WTC11 (cell line): ENCODE results near the gene PXDC1. TPM values are rescaled to one million over a fixed set of nuclear protein-coding genes. Genes with fewer than 3 reads are reported as not detected.

ENCODE experiments used
- ATAC-seq: fragments of 200-7000 bp; cut with Tn5 transposase; 2 replicates; pipeline ENCODE4 v1.10.0; 2021; ENCODE audit warnings: mild to moderate bottlenecking, moderate library complexity
- CTCF ChIA-PET: fragments of 300-600 bp; sonication (Branson Sonifier 250); formaldehyde crosslinking; loops from one replicate; lab custom pipeline; 2021; ENCODE audit warnings: antibody characterized with exemption; lab: Charles Lee
- POLR2A ChIA-PET: fragments of 350-600 bp; sonication (Branson Sonifier 250); formaldehyde crosslinking; loops from one replicate; lab custom pipeline; 2021; ENCODE audit warnings: antibody characterized with exemption; lab: Charles Lee
- DNase-seq: peaks from one replicate; pipeline ENCODE4 v3.0.0; 2021; ENCODE audit warnings: low spot score
- H3K27ac Mint-ChIP-seq: 2 replicates; pipeline ENCODE4 v1.8.0; 2021; ENCODE audit warnings: mixed read lengths
- H3K27me3 Mint-ChIP-seq: 2 replicates; pipeline ENCODE4 v1.8.0; 2021; ENCODE audit warnings: low read depth, mild to moderate bottlenecking, moderate library complexity, mixed read lengths
- H3K36me3 Mint-ChIP-seq: 2 replicates; pipeline ENCODE4 v1.8.0; 2021; ENCODE audit warnings: mixed read lengths
- H3K4me1 Mint-ChIP-seq: 2 replicates; pipeline ENCODE4 v1.8.0; 2022; ENCODE audit warnings: mixed read lengths
- H3K4me3 Mint-ChIP-seq: 2 replicates; pipeline ENCODE4 v1.8.0; 2021; ENCODE audit warnings: mild to moderate bottlenecking, moderate library complexity, mixed read lengths
- H3K9me3 Mint-ChIP-seq: 2 replicates; pipeline ENCODE4 v1.8.0; 2021; ENCODE audit warnings: mixed read lengths
- ARID4B ChIP-seq: sonication (generic); formaldehyde crosslinking; IDR thresholded peaks from 2 replicates; pipeline ENCODE4 v1.8.0; 2023; ENCODE audit warnings: missing genetic modification reagents, mild to moderate bottlenecking, borderline replicate concordance
- E2F5 ChIP-seq: sonication (generic); formaldehyde crosslinking; IDR thresholded peaks from 2 replicates; pipeline ENCODE4 v1.8.1; 2022; ENCODE audit warnings: mild to moderate bottlenecking, moderate library complexity, missing genetic modification reagents
- ELF4 ChIP-seq: sonication (generic); formaldehyde crosslinking; IDR thresholded peaks from 2 replicates; pipeline ENCODE4 v1.8.1; 2022; ENCODE audit warnings: low read depth, mild to moderate bottlenecking, moderate library complexity, missing genetic modification reagents
- ESRRA ChIP-seq: sonication (generic); formaldehyde crosslinking; IDR thresholded peaks from 2 replicates; pipeline ENCODE4 v1.8.1; 2022; ENCODE audit warnings: mild to moderate bottlenecking, missing genetic modification reagents, borderline replicate concordance
- GRHL2 ChIP-seq: fragments of 250-450 bp; sonication (Bioruptor Pico); IDR thresholded peaks from 2 replicates; pipeline ENCODE4 v1.8.0; 2022; ENCODE audit warnings: mild to moderate bottlenecking, moderate library complexity; ENCODE audit not compliant: insufficient replicate concordance, severe bottlenecking
- MLX ChIP-seq: sonication (generic); formaldehyde crosslinking; IDR thresholded peaks from 2 replicates; pipeline ENCODE4 v1.8.1; 2023; ENCODE audit warnings: mild to moderate bottlenecking, missing genetic modification reagents, moderate library complexity
- MXD4 ChIP-seq: fragments of 250-450 bp; sonication (Bioruptor Pico); IDR thresholded peaks from 2 replicates; pipeline ENCODE4 v1.8.0; 2021; ENCODE audit warnings: mild to moderate bottlenecking, moderate library complexity, borderline replicate concordance
- NFE2L1 ChIP-seq: sonication (generic); formaldehyde crosslinking; IDR thresholded peaks from 2 replicates; pipeline ENCODE4 v1.8.1; 2023; ENCODE audit warnings: missing genetic modification reagents
- SMAD3 ChIP-seq: sonication (generic); formaldehyde crosslinking; IDR thresholded peaks from 2 replicates; pipeline ENCODE4 v1.8.0; 2022; ENCODE audit warnings: missing genetic modification reagents, mild to moderate bottlenecking, borderline replicate concordance
- SMAD4 ChIP-seq: sonication (generic); formaldehyde crosslinking; IDR thresholded peaks from 2 replicates; pipeline ENCODE4 v1.8.0; 2022; ENCODE audit warnings: mild to moderate bottlenecking, missing genetic modification reagents
- TEAD4 ChIP-seq: sonication (generic); formaldehyde crosslinking; IDR thresholded peaks from 2 replicates; pipeline ENCODE4 v1.8.0; 2022; ENCODE audit warnings: mild to moderate bottlenecking, missing genetic modification reagents
- USF1 ChIP-seq: sonication (generic); formaldehyde crosslinking; IDR thresholded peaks from 2 replicates; pipeline ENCODE4 v1.8.0; 2022; ENCODE audit warnings: mild to moderate bottlenecking, missing genetic modification reagents
- ZNF219 ChIP-seq: sonication (generic); formaldehyde crosslinking; IDR thresholded peaks from 2 replicates; pipeline ENCODE4 v1.8.0; 2023; ENCODE audit warnings: missing genetic modification reagents, mild to moderate bottlenecking, borderline replicate concordance
- ZNF232 ChIP-seq: sonication (generic); formaldehyde crosslinking; IDR thresholded peaks from 2 replicates; pipeline ENCODE4 v1.8.0; 2022; ENCODE audit warnings: mild to moderate bottlenecking, missing genetic modification reagents
- ZNF416 ChIP-seq: fragments of 250-450 bp; sonication (Bioruptor Pico); IDR thresholded peaks from 2 replicates; pipeline ENCODE4 v1.9.0; 2021; ENCODE audit warnings: mild to moderate bottlenecking, inconsistent platforms
- total RNA-seq: library from RNA; stranded (reverse); gene quantifications from 3 replicates; pipeline ENCODE4 v1.2.3, GENCODE V29; 2021
- TF ChIP-seq, protein P1 (sequence below): sonication (generic); formaldehyde crosslinking; IDR thresholded peaks from 2 replicates; pipeline ENCODE4 v1.8.0; 2023; ENCODE audit warnings: mild to moderate bottlenecking, missing genetic modification reagents
- TF ChIP-seq, protein P2 (sequence below): sonication (generic); formaldehyde crosslinking; IDR thresholded peaks from 2 replicates; pipeline ENCODE4 v1.8.1; 2022; ENCODE audit warnings: mild to moderate bottlenecking, missing genetic modification reagents, moderate library complexity, borderline replicate concordance
- TF ChIP-seq, protein P3 (sequence below): sonication (generic); formaldehyde crosslinking; IDR thresholded peaks from 2 replicates; pipeline ENCODE4 v1.8.1; 2022; ENCODE audit warnings: low read depth, mild to moderate bottlenecking, moderate library complexity, missing genetic modification reagents, borderline replicate concordance
- TF ChIP-seq, protein P4 (sequence below): fragments of 250-450 bp; sonication (Bioruptor Pico); IDR thresholded peaks from 2 replicates; pipeline ENCODE4 v1.9.0; 2021; ENCODE audit warnings: moderate library complexity, mild to moderate bottlenecking, inconsistent platforms, borderline replicate concordance

PXDC1 gene
- total RNA-seq, 1 experiment from 2014 or later: 3.3 TPM

- H3K27me3 Mint-ChIP-seq: no peaks in the 10 kb centered on the region
- H3K4me1 Mint-ChIP-seq: no peaks in the 10 kb centered on the region
- no peaks in the 10 kb centered on the region for H3K9me3 Mint-ChIP-seq
- CTCF ChIA-PET: no interaction called here
- H3K36me3 Mint-ChIP-seq: no peaks in the 10 kb centered on the region
- no peak for DNase-seq
- POLR2A ChIA-PET: no interaction called here
- H3K4me3 Mint-ChIP-seq: no peak overlapping the region
- no peak overlapping the region for H3K27ac Mint-ChIP-seq
- ATAC-seq: no peak
- TF ChIP-seq ESRRA: no peak
- no peak for TF ChIP-seq USF1 (CRISPR knock-in tag)
- no peak for TF ChIP-seq E2F5
- no peak for TF ChIP-seq NFE2L1
- TF ChIP-seq, protein P1, sequence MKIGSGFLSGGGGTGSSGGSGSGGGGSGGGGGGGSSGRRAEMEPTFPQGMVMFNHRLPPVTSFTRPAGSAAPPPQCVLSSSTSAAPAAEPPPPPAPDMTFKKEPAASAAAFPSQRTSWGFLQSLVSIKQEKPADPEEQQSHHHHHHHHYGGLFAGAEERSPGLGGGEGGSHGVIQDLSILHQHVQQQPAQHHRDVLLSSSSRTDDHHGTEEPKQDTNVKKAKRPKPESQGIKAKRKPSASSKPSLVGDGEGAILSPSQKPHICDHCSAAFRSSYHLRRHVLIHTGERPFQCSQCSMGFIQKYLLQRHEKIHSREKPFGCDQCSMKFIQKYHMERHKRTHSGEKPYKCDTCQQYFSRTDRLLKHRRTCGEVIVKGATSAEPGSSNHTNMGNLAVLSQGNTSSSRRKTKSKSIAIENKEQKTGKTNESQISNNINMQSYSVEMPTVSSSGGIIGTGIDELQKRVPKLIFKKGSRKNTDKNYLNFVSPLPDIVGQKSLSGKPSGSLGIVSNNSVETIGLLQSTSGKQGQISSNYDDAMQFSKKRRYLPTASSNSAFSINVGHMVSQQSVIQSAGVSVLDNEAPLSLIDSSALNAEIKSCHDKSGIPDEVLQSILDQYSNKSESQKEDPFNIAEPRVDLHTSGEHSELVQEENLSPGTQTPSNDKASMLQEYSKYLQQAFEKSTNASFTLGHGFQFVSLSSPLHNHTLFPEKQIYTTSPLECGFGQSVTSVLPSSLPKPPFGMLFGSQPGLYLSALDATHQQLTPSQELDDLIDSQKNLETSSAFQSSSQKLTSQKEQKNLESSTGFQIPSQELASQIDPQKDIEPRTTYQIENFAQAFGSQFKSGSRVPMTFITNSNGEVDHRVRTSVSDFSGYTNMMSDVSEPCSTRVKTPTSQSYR (CRISPR knock-in tag): no peak
- TF ChIP-seq, all 79 proteins: peak for 0
Measured at GRCh38 chr6:3784423-3784822, 32.9 kb upstream of the PXDC1 start.

- no peaks in the 10 kb centered on the region for H3K27me3 Mint-ChIP-seq
- no peak for ATAC-seq
- POLR2A ChIA-PET: no interaction called here
- TF ChIP-seq ARID4B (CRISPR knock-in tag) (no peak), MXD4 (CRISPR knock-in tag) (no peak), SMAD4 (CRISPR knock-in tag) (no peak), SMAD3 (no peak), GRHL2 (no peak), ZNF416 (CRISPR knock-in tag) (no peak), ELF4 (CRISPR knock-in tag) (no peak), ZNF219 (CRISPR knock-in tag) (no peak), USF1 (CRISPR knock-in tag) (no peak), ZNF232 (CRISPR knock-in tag) (no peak), MLX (no peak), TEAD4 (CRISPR knock-in tag) (no peak), ESRRA (no peak)
- TF ChIP-seq, protein P2, sequence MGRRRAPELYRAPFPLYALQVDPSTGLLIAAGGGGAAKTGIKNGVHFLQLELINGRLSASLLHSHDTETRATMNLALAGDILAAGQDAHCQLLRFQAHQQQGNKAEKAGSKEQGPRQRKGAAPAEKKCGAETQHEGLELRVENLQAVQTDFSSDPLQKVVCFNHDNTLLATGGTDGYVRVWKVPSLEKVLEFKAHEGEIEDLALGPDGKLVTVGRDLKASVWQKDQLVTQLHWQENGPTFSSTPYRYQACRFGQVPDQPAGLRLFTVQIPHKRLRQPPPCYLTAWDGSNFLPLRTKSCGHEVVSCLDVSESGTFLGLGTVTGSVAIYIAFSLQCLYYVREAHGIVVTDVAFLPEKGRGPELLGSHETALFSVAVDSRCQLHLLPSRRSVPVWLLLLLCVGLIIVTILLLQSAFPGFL: no peak
- TF ChIP-seq, protein P3, sequence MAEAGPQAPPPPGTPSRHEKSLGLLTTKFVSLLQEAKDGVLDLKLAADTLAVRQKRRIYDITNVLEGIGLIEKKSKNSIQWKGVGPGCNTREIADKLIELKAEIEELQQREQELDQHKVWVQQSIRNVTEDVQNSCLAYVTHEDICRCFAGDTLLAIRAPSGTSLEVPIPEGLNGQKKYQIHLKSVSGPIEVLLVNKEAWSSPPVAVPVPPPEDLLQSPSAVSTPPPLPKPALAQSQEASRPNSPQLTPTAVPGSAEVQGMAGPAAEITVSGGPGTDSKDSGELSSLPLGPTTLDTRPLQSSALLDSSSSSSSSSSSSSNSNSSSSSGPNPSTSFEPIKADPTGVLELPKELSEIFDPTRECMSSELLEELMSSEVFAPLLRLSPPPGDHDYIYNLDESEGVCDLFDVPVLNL (CRISPR knock-in tag): no peak
- TF ChIP-seq, protein P4, sequence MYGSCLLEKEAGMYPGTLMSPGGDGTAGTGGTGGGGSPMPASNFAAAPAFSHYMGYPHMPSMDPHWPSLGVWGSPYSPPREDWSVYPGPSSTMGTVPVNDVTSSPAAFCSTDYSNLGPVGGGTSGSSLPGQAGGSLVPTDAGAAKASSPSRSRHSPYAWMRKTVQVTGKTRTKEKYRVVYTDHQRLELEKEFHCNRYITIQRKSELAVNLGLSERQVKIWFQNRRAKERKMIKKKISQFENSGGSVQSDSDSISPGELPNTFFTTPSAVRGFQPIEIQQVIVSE (CRISPR knock-in tag): no peak
Measured at GRCh38 chr6:3782876-3783832, 31.6 kb upstream of the PXDC1 start.

More at GRCh38 chr6:3782876-3783832, 31.6 kb upstream of the PXDC1 start:
- Mint-ChIP-seq H3K4me1 (no peaks in the 10 kb centered on the region), H3K27ac (no peak overlapping the region), H3K4me3 (no peak overlapping the region), H3K9me3 (no peaks in the 10 kb centered on the region), H3K36me3 (no peaks in the 10 kb centered on the region)
- CTCF ChIA-PET: no interaction called here
- no peak for DNase-seq
